Left colon (tissue), 2 donors: ENCODE data around the gene GREM2. TPM values are rescaled to one million over a fixed set of nuclear protein-coding genes. Genes with fewer than 3 reads are reported as not detected.

Source experiments
- ATAC-seq: fragments of 200-7000 bp; cut with Tn5 transposase; one replicate; pipeline ENCODE4 v1.9.1; 2020; ENCODE audit warnings: mild to moderate bottlenecking, moderate library complexity
- DNase-seq, 2 donors: peaks; one replicate each; pipeline ENCODE4 v3.0.0-alpha.2; 2020
- intact Hi-C, 2 donors: fragments of 100-400 bp; cut with DNase I in 1 of 2; cut with micrococcal nuclease in 1 of 2; formaldehyde crosslinking; loops; one replicate each; pipeline versions ENCODE4 v1.11.2 to v1.14.0; 2022; cut with DNase I, micrococcal nuclease
- total RNA-seq, 2 donors: library from RNA; stranded (reverse); fragmentation: NEBNext Ultra II Directional; extraction: Animal tissue kit (Norgen Biotek cat#: 25700); gene quantifications; one replicate each; pipeline ENCODE4 v1.2.1, GENCODE V29; 2021
- donor health status: DM: no; HTN: no; CAD: no.
- donor health status: DM: yes; HTN: yes; CAD: no.

The GREM2 gene
- total RNA-seq, 2 donors from 2014 or later, result 2.5 to 10.0 TPM

- ATAC-seq (no peak), DNase-seq (no peak)
- intact Hi-C loops, result no loop called here
Measured at GRCh38 chr1:240486611-240487010, 125.3 kb downstream of the GREM2 start.

- ATAC-seq, result no peak
- intact Hi-C loops, result no loop called here
- no peak for DNase-seq
Measured at GRCh38 chr1:240484804-240485443, 127.0 kb downstream of the GREM2 start.

GRCh38 chr1:240478536-240478935 lies 133.4 kb downstream of the GREM2 start:
- DNase-seq (no peak), ATAC-seq (no peak)
- intact Hi-C loops, result no loop called here

- no peak for DNase-seq
- no peak for ATAC-seq
- intact Hi-C loops, result no loop called here
Measured at GRCh38 chr1:240475832-240476231, 136.1 kb downstream of the GREM2 start.

- intact Hi-C loops, result no loop called here
- ATAC-seq (no peak), DNase-seq (no peak)
Measured at GRCh38 chr1:240474133-240474614, 137.8 kb downstream of the GREM2 start.

- intact Hi-C loops, result no loop called here
- DNase-seq (no peak), ATAC-seq (no peak)
Measured at GRCh38 chr1:240468656-240469055, 143.3 kb downstream of the GREM2 start.

- no peak for DNase-seq
- no peak for ATAC-seq
- intact Hi-C loops, result no loop called here
Measured at GRCh38 chr1:240467895-240468294, 144.1 kb downstream of the GREM2 start.

- DNase-seq, result no peak
- ATAC-seq, result no peak
- intact Hi-C loops, result no loop called here
Measured at GRCh38 chr1:240466509-240466908, 145.4 kb downstream of the GREM2 start.

- DNase-seq (no peak), ATAC-seq (no peak)
- intact Hi-C loops, result no loop called here
Measured at GRCh38 chr1:240465531-240465940, 146.4 kb downstream of the GREM2 start.

GRCh38 chr1:240464099-240464498 lies 147.9 kb downstream of the GREM2 start:
- DNase-seq (no peak), ATAC-seq (no peak)
- intact Hi-C loops, result no loop called here

- intact Hi-C loops, result no loop called here
- DNase-seq, result no peak
- peak; percentile 6 for ATAC-seq
Measured at GRCh38 chr1:240462766-240463395, 149.1 kb downstream of the GREM2 start.

- DNase-seq (no peak), ATAC-seq (peak; percentile 93)
- intact Hi-C loops, result no loop called here
Measured at GRCh38 chr1:240462277-240462676, 149.7 kb downstream of the GREM2 start.

- intact Hi-C loops, result no loop called here
- DNase-seq (no peak), ATAC-seq (no peak)
Measured at GRCh38 chr1:240457203-240457602, 154.8 kb downstream of the GREM2 start.

GRCh38 chr1:240455228-240455821 lies 156.6 kb downstream of the GREM2 start:
- peak; percentile 40 for ATAC-seq
- no peak for DNase-seq
- intact Hi-C loops, result no loop called here

- ATAC-seq (peak; percentile 70), DNase-seq (no peak)
- intact Hi-C loops, result no loop called here
Measured at GRCh38 chr1:240445369-240445768, 166.6 kb downstream of the GREM2 start.

- DNase-seq (no peak), ATAC-seq (peak; percentile 91)
- intact Hi-C loops, result no loop called here
Measured at GRCh38 chr1:240441669-240442068, 170.3 kb downstream of the GREM2 start.
